NT2/D1 (cell line): ENCODE results near the gene FOXI2.

Experiments
- DNase-seq: peaks from one replicate; pipeline ENCODE4 v3.0.0-alpha.2; 2011; ENCODE audit warnings: low read depth, low spot score
- H3K27me3 ChIP-seq: 2 replicates; pipeline ENCODE4 v1.6.0; 2011; ENCODE audit warnings: mild to moderate bottlenecking; ENCODE audit not compliant: insufficient read length, insufficient read depth
- H3K36me3 ChIP-seq: 2 replicates; pipeline ENCODE4 v1.6.1; 2011; ENCODE audit warnings: mild to moderate bottlenecking, low read length, mixed read lengths; ENCODE audit not compliant: insufficient read depth, insufficient read length
- H3K4me1 ChIP-seq: 2 replicates; pipeline ENCODE4 v1.5.1; 2011; ENCODE audit not compliant: insufficient read depth, insufficient read length
- H3K4me3 ChIP-seq: 2 replicates; pipeline ENCODE4 v1.5.1; 2011; ENCODE audit warnings: low read depth; ENCODE audit not compliant: insufficient read length
- H3K9ac ChIP-seq: 2 replicates; pipeline ENCODE4 v1.6.0; 2011; ENCODE audit warnings: low read depth; ENCODE audit not compliant: insufficient read length
- H3K9me3 ChIP-seq: 2 replicates; pipeline ENCODE4 v1.5.1; 2011; ENCODE audit warnings: mild to moderate bottlenecking, low read length; ENCODE audit not compliant: insufficient read depth
- SUZ12 ChIP-seq: IDR thresholded peaks from 2 replicates; pipeline ENCODE4 v1.6.1; 2011; ENCODE audit not compliant: insufficient read length, insufficient read depth; ENCODE audit errors: extremely low read depth
- YY1 ChIP-seq: IDR thresholded peaks from 2 replicates; pipeline ENCODE4 v1.6.1; 2011; ENCODE audit not compliant: insufficient read length, insufficient read depth
- ZNF274 ChIP-seq: IDR thresholded peaks from 2 replicates; pipeline ENCODE4 v1.6.1; 2011; ENCODE audit warnings: mild to moderate bottlenecking, low read depth, low read length

Gene FOXI2

DNA sequence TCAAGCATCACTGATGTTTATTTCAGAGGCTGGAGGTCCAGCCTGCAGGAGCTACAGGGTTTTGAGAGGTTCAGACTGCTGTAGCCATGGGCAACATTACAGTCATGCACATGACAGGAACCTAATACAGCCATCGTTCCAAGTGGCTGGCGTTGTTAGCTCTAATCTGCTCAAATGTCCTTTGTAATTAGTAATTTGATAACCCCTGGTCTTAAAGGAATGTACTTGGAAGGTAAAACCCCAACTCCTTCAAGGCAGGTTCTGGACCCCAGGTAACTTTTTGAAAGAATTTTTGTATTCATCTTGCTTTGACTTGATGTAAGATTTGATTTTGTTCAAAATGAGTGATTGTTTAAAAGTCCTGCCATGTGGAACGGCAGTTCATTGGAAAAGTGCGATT, 34.7 kb upstream of the FOXI2 start:
- H3K4me1 ChIP-seq, result no peaks in the 10 kb centered on the region
- no peaks in the 10 kb centered on the region for H3K27me3 ChIP-seq
- no peaks in the 10 kb centered on the region for H3K36me3 ChIP-seq
- TF ChIP-seq SUZ12 (no peak), YY1 (no peak), ZNF274 (no peak)
- H3K4me3 ChIP-seq, result no peak overlapping the region
- H3K9ac ChIP-seq, result no peak overlapping the region
- DNase-seq, result no peak
- H3K9me3 ChIP-seq, result no peaks in the 10 kb centered on the region

- Histone ChIP-seq H3K9ac (no peak overlapping the region), H3K36me3 (no peaks in the 10 kb centered on the region), H3K9me3 (no peaks in the 10 kb centered on the region), H3K4me1 (no peaks in the 10 kb centered on the region), H3K4me3 (no peak overlapping the region), H3K27me3 (no peaks in the 10 kb centered on the region)
- DNase-seq, result no peak
- no peak for TF ChIP-seq ZNF274
These were observed 21.7 kb upstream of the FOXI2 start for GRCh38 chr10:127715249-127715648.

- Histone ChIP-seq H3K4me1 (no peaks in the 10 kb centered on the region), H3K36me3 (no peaks in the 10 kb centered on the region), H3K4me3 (no peak overlapping the region), H3K9me3 (no peaks in the 10 kb centered on the region), H3K9ac (no peak overlapping the region), H3K27me3 (no peaks in the 10 kb centered on the region)
- no peak for TF ChIP-seq ZNF274
- TF ChIP-seq YY1, result no peak
- TF ChIP-seq SUZ12, result no peak
- DNase-seq, result no peak
These were observed 21.1 kb upstream of the FOXI2 start for GRCh38 chr10:127715782-127716378.

DNA sequence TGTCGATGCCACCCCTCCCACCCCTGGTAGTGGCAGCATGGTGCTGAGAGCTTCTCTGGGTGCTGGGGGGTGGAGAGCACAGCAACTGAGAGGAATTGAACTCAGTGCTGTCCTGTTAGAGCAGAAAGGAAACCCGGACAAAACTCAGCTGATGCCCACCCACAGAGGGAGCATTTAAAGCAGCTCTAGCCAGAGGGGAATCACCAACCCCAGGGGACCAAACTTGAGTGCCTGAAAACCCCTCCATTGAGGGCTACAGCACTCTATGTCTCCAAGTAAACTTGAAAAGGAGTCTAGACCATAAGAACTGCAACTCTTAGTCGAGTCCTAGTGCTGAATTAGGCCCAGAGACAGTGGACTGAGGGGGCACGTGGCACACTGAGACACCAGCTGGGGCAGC, 16.8 kb upstream of the FOXI2 start:
- Histone ChIP-seq H3K27me3 (no peaks in the 10 kb centered on the region), H3K9me3 (no peaks in the 10 kb centered on the region), H3K36me3 (no peaks in the 10 kb centered on the region), H3K4me1 (no peaks in the 10 kb centered on the region), H3K9ac (no peak overlapping the region), H3K4me3 (no peak overlapping the region)
- DNase-seq, result no peak
- TF ChIP-seq ZNF274 (no peak), SUZ12 (no peak), YY1 (no peak)

DNA sequence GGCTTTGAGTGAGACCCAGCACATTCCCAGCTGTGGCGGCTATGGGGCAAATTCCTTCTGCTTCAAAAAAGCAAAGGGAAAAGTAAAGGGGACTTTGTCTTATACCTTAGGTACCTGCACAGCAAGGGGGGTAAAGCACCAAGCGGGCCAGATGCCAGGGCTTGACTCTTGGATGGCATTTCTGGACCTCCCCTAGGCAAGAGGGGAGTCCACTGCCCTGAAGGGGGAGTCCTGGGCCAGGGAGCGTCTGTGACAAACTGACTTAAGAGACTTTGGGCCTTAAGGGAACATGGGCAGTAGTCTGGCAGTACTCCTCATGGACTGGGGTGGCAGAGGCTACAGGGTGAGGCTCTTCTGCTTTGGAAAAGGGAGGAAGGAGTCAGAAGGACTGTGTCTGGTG, 16.1 kb upstream of the FOXI2 start:
- Histone ChIP-seq H3K9ac (no peak overlapping the region), H3K9me3 (no peaks in the 10 kb centered on the region), H3K27me3 (no peaks in the 10 kb centered on the region), H3K36me3 (no peaks in the 10 kb centered on the region), H3K4me1 (no peaks in the 10 kb centered on the region), H3K4me3 (no peak overlapping the region)
- DNase-seq, result no peak
- no peak for TF ChIP-seq ZNF274
- no peak for TF ChIP-seq YY1
- no peak for TF ChIP-seq SUZ12

DNA sequence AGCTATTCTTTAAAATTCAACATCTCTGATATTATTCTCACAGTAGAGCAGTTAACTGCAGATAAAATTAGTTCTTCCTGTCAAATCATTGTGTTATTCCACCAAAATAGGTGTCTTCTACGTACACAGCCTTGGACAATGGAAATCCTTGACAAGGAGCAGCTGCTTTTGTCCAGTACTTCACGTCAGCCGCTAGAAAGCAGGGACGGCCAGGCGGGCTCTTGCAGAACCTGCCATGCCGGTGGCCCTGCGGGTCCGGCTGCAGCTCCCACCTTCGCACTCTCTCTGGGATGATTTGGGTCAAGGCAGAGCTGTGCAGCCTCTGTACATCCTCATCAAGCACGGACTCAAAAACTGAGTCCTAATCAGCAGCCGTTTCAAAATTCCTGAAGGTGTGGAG, 2.2 kb upstream of the FOXI2 start:
- Histone ChIP-seq H3K36me3 (no peaks in the 10 kb centered on the region), H3K9ac (no peak overlapping the region), H3K4me3 (no peak overlapping the region), H3K9me3 (no peaks in the 10 kb centered on the region), H3K4me1 (peaks cover 5% of the 10 kb centered on the region), H3K27me3 (peaks cover 56% of the 10 kb centered on the region)
- TF ChIP-seq ZNF274 (no peak), YY1 (no peak), SUZ12 (no peak)
- no peak for DNase-seq

- Histone ChIP-seq H3K4me3 (no peak overlapping the region), H3K9ac (no peak overlapping the region), H3K27me3 (peaks cover 60% of the 10 kb centered on the region), H3K36me3 (peaks cover 3% of the 10 kb centered on the region), H3K4me1 (peaks cover 5% of the 10 kb centered on the region), H3K9me3 (no peaks in the 10 kb centered on the region)
- TF ChIP-seq SUZ12, result no peak
- TF ChIP-seq YY1, result no peak
- DNase-seq, result no peak
These were observed 1.8 kb upstream of the FOXI2 start for GRCh38 chr10:127735156-127735555.

- Histone ChIP-seq H3K9me3 (no peaks in the 10 kb centered on the region), H3K4me3 (peak overlapping the region; percentile 54), H3K36me3 (peaks cover 3% of the 10 kb centered on the region), H3K4me1 (peaks cover 5% of the 10 kb centered on the region), H3K27me3 (peaks cover 60% of the 10 kb centered on the region), H3K9ac (peak overlapping the region; percentile 76)
- DNase-seq, result no peak
- TF ChIP-seq SUZ12 (no peak), YY1 (no peak), ZNF274 (no peak)
These were observed 1.2 kb upstream of the FOXI2 start for GRCh38 chr10:127735723-127736221.
